Measurements from ENCODE around the gene CYYR1.

- TF ChIP-seq CTCF (conservative IDR thresholded peaks at IDR 0.05 in 1 of 2, IDR thresholded peaks at IDR 0.05 in 1 of 2; ENCODE audit: extremely low read depth in 1 of 2, insufficient read depth in 1 of 2, low read depth in 1 of 2, low read length in 2 of 2) (no peak), EZH2 (IDR thresholded peaks at IDR 0.05; ENCODE audit: borderline replicate concordance, low read length) (no peak)
Measured at GRCh38 chr21:26534517-26534916, 38.6 kb downstream of the CYYR1 start.
